IPS-11a (cell line): Measurements from ENCODE around the gene FANCI.

Experiments
- H3K4me3 ChIP-seq: one replicate; pipeline ENCODE4 v1.5.1; 2013; ENCODE audit warnings: low read depth, low read length, control low read depth

FANCI gene

GRCh38 chr15:89243691-89244573 is at the start of gene FANCI:
Gene FANCI, plus strand, starts transcription at chr15:89243979. Its CDS starts 3,669 bp downstream, at chr15:89247648.
- peak within 1 kb of the TSS; percentile 94 for H3K4me3 ChIP-seq

DNA sequence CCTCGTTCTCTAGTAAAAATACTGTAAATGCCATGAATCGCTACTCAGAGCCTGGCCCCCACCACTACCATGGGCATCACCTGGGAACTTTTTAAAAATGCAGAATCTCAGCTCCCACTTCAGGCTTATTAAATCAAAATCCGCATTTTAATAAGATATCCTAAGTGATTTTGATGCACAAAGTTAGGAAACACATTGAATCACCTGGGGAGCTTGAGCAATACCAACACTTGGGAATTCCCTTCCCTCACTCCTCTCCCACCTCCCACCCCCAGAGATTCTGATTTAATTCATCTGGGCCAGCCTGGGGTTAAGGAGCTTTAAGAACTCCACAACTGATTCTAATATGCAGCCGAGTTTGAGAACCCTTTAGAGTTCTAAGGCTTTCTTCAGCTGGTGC is 49.2 kb upstream of the FANCI start:
- H3K4me3 ChIP-seq: no peak overlapping the region

DNA sequence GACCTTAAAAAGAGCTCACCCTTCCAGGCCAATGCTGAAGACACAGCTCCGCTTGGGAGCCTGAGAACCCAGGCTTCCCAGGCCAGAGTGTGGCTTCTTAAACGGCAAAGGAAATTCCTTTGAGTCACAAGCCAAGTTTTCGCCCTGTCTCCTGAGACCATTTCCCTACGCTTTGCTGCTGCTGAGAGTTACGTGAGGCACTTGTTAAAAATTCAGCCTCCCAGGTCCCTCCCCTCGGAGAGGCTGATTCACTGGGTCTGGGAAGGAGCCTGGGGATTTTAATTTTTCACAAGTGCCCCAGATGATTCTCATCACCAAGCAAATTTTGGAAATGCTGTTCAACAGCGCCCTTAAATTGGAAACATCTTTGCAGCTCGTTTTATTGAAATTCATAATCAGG is 47.9 kb upstream of the FANCI start:
- no peak overlapping the region for H3K4me3 ChIP-seq

DNA sequence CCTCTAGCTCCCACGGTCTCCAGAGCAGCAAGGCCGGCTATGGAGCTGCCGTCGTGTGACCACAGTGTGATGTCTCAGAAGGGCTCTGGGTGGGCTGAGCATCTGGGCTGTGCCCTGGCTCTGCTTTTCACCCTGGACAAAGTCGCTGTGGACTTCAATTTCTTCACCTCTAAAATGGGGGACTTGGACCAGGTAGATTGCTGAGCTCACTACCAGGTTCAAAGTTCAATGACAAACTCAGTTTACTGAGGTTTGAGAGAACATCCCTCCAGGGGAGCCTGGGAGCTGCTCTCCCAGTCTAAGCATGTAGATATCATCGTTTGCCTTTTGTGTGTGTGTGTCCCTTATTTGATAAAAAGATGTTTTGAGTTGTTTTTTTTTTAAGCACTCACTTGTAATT is 47.5 kb upstream of the FANCI start:
- H3K4me3 ChIP-seq: no peak overlapping the region

DNA sequence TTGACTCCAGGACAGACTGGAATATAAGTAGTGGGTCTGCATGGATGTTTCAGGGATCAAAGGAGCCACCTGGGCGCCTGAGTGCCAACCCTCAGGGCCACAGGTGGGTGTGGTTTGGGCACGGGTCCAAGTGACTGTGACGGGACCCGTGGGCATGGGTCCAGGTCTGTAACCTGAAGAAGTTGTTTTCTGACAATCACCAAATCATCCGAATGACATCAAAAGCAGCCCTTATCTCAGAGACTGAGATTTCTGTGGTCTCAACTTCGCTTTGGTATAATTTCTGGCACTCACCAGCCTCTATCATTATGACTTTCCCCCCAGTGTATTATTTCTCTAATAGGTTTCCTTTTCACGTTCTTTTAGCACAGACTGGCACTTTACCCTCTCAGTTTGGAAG is 46.8 kb upstream of the FANCI start:
- no peak overlapping the region for H3K4me3 ChIP-seq

- H3K4me3 ChIP-seq: no peak overlapping the region
Observed at GRCh38 chr15:89197503-89197971, 46.2 kb upstream of the FANCI start.

- H3K4me3 ChIP-seq: no peak overlapping the region
Observed at GRCh38 chr15:89198196-89198595, 45.6 kb upstream of the FANCI start.

DNA sequence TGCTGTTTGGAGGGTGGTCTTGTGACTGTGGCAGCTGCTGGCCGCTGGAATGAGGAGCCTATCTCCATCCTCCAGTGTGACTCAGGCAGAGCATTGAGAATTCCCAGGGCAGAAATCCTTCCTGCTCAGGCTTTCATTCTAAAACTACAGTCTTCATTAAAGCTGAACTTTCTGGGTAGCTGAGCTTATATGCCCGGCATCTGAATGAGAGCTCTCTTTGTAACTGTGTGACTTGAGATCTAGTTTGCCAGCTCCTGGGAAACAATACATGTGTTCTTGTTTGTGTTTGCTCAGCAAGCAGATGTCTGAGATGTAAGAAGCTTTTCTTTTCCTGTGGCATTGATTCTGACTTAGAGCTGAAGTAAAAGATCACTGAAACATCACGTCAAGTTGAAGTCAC is 44.8 kb upstream of the FANCI start:
- no peak overlapping the region for H3K4me3 ChIP-seq

GRCh38 chr15:89199746-89200145 is 44.0 kb upstream of the FANCI start:
- no peak overlapping the region for H3K4me3 ChIP-seq

GRCh38 chr15:89200182-89200581 is 43.6 kb upstream of the FANCI start:
- no peak overlapping the region for H3K4me3 ChIP-seq

DNA sequence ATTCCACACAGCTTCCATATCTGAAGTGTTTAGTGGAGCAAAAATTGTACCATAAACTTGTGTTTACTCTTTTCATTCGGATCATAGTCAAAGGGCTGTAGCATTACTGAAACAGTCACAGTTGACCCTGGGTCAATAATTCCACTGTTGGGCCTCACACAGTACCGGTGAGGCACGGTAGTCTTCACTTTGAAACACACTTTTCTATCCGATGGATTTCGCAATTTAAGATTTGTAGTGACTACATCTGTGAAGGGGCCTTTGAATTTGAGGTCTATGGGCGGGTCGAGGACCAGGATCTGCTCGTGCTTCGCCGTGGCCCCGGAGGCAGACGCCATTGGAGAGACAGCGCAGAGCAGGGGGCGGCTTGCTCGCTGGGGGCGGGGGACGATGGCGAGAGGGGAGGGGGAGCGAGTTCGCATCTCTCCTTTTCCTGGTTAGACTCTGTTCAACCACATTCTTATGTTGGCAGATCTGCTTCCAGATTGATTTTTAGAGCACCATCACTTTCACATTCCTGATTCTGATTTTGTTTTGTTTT is 42.2 kb upstream of the FANCI start:
- H3K4me3 ChIP-seq: no peak overlapping the region

DNA sequence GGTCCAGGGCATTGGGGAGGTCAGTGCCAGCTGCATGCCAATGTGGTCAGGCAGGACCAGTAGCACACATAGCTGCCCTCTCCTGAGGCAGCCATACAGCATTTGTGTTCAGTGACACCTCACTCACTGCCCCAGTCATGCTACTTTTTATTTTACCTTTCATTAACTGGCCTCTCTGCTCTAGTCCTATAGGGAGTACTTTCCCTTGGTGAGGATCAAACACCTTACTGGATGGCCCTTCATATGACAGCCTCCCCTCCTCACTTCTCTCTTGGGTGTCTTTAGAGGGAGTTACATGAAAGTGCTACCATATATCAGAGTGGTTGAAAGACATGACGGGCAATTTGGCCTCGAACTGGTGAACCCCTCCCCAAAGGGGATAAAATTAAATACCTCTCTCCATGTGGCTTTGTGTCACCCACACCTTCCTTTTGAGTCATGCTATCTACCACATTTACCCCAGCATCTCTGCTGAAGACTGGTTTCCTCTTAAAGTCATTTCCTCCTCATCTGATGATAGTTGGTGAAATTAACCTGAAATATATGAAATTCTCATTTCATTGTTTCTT is 40.0 kb upstream of the FANCI start:
- H3K4me3 ChIP-seq: no peak overlapping the region

DNA sequence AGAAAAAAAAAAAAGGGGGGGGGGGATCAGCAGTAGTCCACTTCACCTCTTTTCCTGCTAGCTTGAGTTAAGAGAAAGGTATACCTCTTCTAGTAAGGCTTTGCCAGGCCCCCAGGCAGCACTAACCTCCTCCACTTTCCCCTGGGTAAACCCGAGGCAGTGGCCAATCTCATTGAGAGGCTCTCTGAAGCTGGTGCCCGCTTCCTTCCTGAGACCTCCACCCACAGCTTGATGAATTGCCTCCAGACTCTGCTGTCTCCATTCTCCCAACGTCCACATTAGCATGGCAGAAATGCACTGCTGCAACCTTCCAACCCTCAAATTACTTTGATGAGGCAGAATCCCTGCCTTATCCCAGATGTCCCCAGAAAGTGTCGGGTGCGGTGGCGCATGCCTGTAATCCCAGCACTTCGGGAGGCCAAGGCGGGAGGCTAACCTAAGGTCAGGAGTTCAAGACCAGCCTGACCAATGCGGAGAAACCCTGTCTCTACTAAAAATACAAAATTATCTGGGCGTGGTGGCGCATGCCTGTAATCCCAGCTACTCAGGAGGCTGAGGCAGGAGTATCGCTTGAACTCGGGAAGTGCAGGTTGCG is 37.7 kb upstream of the FANCI start:
- no peak overlapping the region for H3K4me3 ChIP-seq

GRCh38 chr15:89206908-89207331 is 36.9 kb upstream of the FANCI start:
- no peak overlapping the region for H3K4me3 ChIP-seq

DNA sequence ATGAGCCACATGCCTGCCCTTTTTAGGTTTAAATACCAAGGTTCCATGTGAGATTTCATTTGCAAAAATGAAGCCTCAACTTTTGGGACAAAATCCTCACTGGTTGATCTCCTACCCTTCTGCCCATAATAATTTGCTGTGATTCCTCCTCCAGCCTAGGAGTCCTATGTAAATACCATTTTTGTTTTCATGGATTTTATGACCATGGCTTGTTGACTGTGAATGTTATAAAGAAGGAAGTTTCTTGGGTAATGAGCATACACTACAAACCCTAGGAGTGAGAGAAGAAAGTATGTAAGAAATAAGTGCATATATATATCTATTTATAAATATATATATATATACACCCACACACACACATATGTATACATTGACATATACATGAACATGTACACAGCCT is 35.5 kb upstream of the FANCI start:
- H3K4me3 ChIP-seq: no peak overlapping the region

DNA sequence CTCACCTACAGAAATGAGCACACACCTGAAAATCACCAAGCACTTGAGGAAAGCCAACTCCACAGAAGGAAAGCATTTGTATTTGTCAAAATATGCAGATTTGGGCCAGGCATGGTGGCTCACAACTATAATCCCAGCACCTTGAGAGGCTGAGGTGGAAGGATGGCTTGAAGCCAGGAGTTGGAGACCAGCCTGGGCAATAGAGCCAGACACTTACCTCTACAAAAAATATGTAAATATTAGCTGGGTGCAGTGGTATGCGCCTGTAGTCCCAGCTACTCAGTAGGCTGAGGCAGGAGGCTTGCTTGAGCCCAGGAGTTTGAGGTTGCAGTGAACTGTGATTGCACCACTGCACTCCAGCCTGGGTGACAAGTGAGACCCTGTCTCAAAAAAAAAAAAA is 34.7 kb upstream of the FANCI start:
- H3K4me3 ChIP-seq: no peak overlapping the region

DNA sequence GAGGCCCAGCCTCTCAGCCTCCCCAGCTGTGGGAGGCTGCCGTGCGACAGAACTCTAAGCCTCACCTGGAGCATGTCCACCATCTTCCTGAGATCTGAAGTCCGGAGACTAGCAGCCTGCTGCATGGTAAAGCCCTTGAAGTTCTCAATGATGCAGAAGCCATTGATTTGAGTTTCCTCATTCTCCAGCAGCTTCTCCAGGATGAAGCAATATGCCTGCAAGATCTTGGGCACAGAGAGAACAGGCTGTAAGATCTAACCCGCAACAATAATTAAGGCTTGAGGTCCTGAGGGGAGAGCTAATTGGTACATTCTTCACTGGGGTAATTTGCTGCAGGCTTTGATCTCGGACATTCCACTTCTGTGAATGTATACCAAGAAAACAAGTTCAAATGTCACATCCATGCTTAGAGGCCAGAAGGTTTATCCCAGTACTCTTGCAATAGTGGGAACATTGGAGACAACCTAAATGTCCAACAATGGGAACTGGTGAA is 32.1 kb upstream of the FANCI start:
- H3K4me3 ChIP-seq: no peak overlapping the region

- no peak overlapping the region for H3K4me3 ChIP-seq
Observed at GRCh38 chr15:89215627-89216026, 28.2 kb upstream of the FANCI start.

GRCh38 chr15:89217031-89217430 is 26.7 kb upstream of the FANCI start:
- H3K4me3 ChIP-seq: no peak overlapping the region

DNA sequence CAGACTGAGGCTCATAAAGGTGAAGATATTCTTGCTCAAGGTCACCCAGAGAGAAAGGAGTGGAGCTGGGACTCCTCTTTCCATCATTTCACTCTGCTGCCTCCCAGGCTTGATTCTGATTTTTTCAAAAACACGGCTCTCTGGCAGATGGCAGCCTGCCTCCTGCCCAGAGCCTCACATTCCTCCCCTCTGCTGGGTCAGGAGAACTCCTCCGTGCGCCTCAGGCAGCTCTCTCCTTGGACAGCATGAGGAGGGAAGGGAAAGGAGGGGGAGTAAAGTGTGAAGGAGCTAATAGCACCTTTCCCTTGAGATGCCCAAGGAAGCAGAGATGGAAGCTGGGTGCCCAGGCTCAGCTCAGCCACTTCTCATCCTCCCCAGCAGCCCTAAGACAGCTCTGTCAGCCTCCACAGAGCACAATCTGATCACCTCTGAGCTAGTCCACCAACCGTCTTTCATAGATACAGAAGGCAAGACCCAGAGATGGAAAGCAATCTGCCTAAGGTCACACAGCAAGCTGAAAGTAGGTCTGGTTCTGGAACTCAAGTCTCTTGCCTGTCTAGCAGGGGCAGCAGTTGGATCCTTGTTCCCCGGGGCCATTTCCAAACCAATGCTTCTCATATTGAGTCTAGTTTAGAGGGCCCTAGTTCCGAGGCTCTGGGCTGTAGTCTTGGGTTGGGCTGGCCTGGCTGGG is 25.9 kb upstream of the FANCI start:
- no peak overlapping the region for H3K4me3 ChIP-seq

DNA sequence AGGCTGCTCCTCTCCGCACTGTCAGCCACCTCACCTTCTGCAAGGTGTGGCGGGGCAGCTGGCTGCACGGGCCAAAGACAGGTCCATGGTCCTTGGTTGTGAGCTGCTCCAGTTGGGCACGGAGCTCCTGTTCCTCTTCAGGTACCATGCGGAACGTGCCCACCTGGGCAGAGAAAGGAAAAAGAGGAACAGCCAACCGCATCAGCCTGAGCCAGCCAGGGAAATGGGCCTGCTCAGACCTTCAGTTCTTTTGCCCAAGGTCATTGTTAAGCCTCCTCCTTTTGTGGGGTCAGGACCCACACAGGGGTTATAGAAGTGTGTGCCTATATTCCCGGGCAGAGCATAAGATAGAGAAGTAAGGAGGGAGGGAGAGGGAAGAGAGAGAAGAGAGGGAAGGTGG is 25.2 kb upstream of the FANCI start:
- no peak overlapping the region for H3K4me3 ChIP-seq
